ENCODE measurements around the gene TRIM15.

- no peak for TF ChIP-seq POLR2A (IDR thresholded peaks at IDR 0.05)
- TF ChIP-seq, protein P1, sequence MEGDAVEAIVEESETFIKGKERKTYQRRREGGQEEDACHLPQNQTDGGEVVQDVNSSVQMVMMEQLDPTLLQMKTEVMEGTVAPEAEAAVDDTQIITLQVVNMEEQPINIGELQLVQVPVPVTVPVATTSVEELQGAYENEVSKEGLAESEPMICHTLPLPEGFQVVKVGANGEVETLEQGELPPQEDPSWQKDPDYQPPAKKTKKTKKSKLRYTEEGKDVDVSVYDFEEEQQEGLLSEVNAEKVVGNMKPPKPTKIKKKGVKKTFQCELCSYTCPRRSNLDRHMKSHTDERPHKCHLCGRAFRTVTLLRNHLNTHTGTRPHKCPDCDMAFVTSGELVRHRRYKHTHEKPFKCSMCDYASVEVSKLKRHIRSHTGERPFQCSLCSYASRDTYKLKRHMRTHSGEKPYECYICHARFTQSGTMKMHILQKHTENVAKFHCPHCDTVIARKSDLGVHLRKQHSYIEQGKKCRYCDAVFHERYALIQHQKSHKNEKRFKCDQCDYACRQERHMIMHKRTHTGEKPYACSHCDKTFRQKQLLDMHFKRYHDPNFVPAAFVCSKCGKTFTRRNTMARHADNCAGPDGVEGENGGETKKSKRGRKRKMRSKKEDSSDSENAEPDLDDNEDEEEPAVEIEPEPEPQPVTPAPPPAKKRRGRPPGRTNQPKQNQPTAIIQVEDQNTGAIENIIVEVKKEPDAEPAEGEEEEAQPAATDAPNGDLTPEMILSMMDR (IDR thresholded peaks at IDR 0.05) = peak; percentile 54 to 70 (median 67)
Measured at GRCh38 chr6:30169658-30170614, 6.6 kb downstream of the TRIM15 start.
